Measurements from ENCODE around the gene GALNT7.

GRCh38 chr4:173332963-173333657 lies 164.5 kb downstream of the GALNT7 start:
- TF ChIP-seq GATA2 (IDR thresholded peaks at IDR 0.05; ENCODE audit: low read depth, low read length) (no peak), GATA3 (IDR thresholded peaks at IDR 0.05; ENCODE audit: low read depth, low read length) (no peak)
